Neural progenitor cell (in vitro differentiated cells): ENCODE data around the gene SSR2. TPM values are rescaled to one million over a fixed set of nuclear protein-coding genes. Genes with fewer than 3 reads are reported as not detected.

Experiments used
- DNase-seq: peaks from one replicate; pipeline ENCODE4 v3.0.0-alpha.2; 2016; ENCODE audit warnings: low spot score
- H2AFZ ChIP-seq: fragments of 200-600 bp; sonication (generic); replicated peaks from 2 replicates; pipeline ENCODE4 v1.6.1; 2016; ENCODE audit warnings: antibody characterized with exemption
- H3F3A ChIP-seq: fragments of 200-600 bp; sonication (generic); 2 replicates; pipeline ENCODE4 v1.6.1; 2016; ENCODE audit warnings: antibody characterized with exemption, low read depth
- H3K27ac ChIP-seq: fragments of 200-600 bp; sonication (generic); 2 replicates; pipeline ENCODE4 v1.5.1; 2016; ENCODE audit warnings: mild to moderate bottlenecking
- H3K27me3 ChIP-seq: fragments of 200-600 bp; sonication (generic); 2 replicates; pipeline ENCODE4 v1.6.1; 2016; ENCODE audit warnings: mild to moderate bottlenecking, moderate library complexity
- H3K36me3 ChIP-seq: fragments of 200-600 bp; sonication (generic); 2 replicates; pipeline ENCODE4 v1.5.1; 2016
- H3K4me1 ChIP-seq: fragments of 200-600 bp; sonication (generic); 2 replicates; pipeline ENCODE4 v1.6.1; 2016; ENCODE audit warnings: mixed run types
- H3K4me2 ChIP-seq: fragments of 200-600 bp; sonication (generic); 2 replicates; pipeline ENCODE4 v1.6.1; 2016
- H3K4me3 ChIP-seq: fragments of 200-600 bp; sonication (generic); 2 replicates; pipeline ENCODE4 v1.5.1; 2016
- H3K79me2 ChIP-seq: fragments of 200-600 bp; sonication (generic); 2 replicates; pipeline ENCODE4 v1.6.1; 2016; ENCODE audit warnings: low read depth
- H3K9ac ChIP-seq: fragments of 200-600 bp; sonication (generic); 2 replicates; pipeline ENCODE4 v1.6.1; 2016
- H3K9me3 ChIP-seq: fragments of 200-600 bp; sonication (generic); 2 replicates; pipeline ENCODE4 v1.5.1; 2016; ENCODE audit warnings: low read depth
- H4K20me1 ChIP-seq: fragments of 200-600 bp; sonication (generic); 2 replicates; pipeline ENCODE4 v1.6.1; 2016; ENCODE audit warnings: low read depth
- H3K27ac Mint-ChIP-seq: 3 replicates; pipeline ENCODE4 v1.8.0; 2021; ENCODE audit warnings: mixed read lengths
- H3K27me3 Mint-ChIP-seq: 2 replicates; pipeline ENCODE4 v1.8.0; 2022; ENCODE audit warnings: low read depth, mild to moderate bottlenecking, inconsistent platforms, moderate library complexity, mixed read lengths; ENCODE audit not compliant: insufficient read depth
- H3K36me3 Mint-ChIP-seq: 3 replicates; pipeline ENCODE4 v1.8.0; 2021; ENCODE audit warnings: mixed read lengths
- H3K4me1 Mint-ChIP-seq: 3 replicates; pipeline ENCODE4 v1.8.0; 2021; ENCODE audit warnings: mixed read lengths
- H3K4me3 Mint-ChIP-seq: 3 replicates; pipeline ENCODE4 v1.8.0; 2021; ENCODE audit warnings: mild to moderate bottlenecking, moderate library complexity, mixed read lengths
- H3K9me3 Mint-ChIP-seq: 3 replicates; pipeline ENCODE4 v1.8.0; 2020; ENCODE audit warnings: mixed read lengths
- EZH2 ChIP-seq: fragments of 200-600 bp; sonication (generic); IDR thresholded peaks from 2 replicates; pipeline ENCODE4 v1.6.1; 2017; ENCODE audit warnings: antibody characterized with exemption, mild to moderate bottlenecking, moderate library complexity
- EZH2phosphoT487 ChIP-seq: fragments of 200-600 bp; sonication (generic); IDR thresholded peaks from 2 replicates; pipeline ENCODE4 v1.6.1; 2017; ENCODE audit warnings: antibody characterized with exemption
- total RNA-seq: library from RNA; depleted of rRNA; stranded (reverse); fragments of >200 nt; gene quantifications from 2 replicates; pipeline ENCODE4 v1.2.3, GENCODE V29; 2015; ENCODE audit warnings: low replicate concordance
- TF ChIP-seq, protein P1 (sequence below): fragments of 200-600 bp; sonication (generic); IDR thresholded peaks from 2 replicates; pipeline ENCODE4 v1.5.1; 2017; ENCODE audit warnings: antibody characterized with exemption, mild to moderate bottlenecking

SSR2 gene
- total RNA-seq, 1 donor from 2014 or later = 293 TPM

DNA sequence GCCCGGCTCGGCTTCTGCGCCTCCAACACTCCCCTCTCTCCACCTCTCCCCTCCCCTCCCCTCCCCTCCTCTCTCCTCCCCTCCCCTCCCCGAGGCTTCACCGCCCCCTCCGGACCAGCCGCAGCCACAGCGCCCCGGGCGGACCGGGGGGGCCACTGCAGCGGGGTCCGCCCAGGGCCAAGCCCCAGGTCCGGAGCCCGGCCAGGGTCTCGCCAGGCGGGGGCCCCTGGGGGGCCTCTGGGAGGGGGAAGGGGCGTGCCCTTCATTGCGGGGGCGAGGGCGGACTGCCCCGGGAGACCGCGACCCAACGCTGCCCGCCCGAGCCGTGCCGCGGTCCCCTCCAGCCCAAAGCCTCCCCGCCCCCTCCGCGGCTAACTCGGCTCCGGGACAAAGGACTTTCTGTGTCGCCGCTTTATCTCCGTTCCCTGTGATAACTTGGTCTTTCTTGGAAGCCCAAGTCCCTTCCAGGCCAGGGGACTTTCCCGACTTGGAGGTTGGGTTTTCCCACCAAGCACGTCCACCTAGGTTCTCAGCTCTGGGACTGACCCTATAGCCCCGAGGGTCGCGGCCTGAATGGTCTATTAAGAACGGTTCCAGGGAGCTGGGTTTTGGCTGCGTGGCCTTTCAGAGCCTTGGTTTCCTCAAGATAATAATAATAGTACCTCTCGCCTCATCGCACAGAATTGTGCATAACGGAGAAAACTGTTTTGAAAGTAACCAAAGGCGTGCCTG, 33.2 kb upstream of the SSR2 start, which contains the start of gene UBQLN4:
TSS of gene UBQLN4 (minus strand) at position 31 of the 732 bp plus-strand sequence. CDS start 97 bp downstream, outside the sequence.
- Histone ChIP-seq H3F3A (peaks cover 13% of the 10 kb centered on the region), H3K4me3 (peak within 1 kb of the TSS; percentile 90), H2AFZ (peak within 1 kb of the TSS; percentile 94), H3K27me3 (no peaks in the 10 kb centered on the region), H3K4me1 (peaks cover 5% of the 10 kb centered on the region), H3K79me2 (peaks cover 52% of the 10 kb centered on the region), H3K9ac (peak within 1 kb of the TSS; percentile 86), H4K20me1 (peaks cover 22% of the 10 kb centered on the region), H3K36me3 (no peaks in the 10 kb centered on the region), H3K4me2 (peak within 1 kb of the TSS; percentile 88), H3K27ac (peak within 1 kb of the TSS; percentile 92), H3K9me3 (no peaks in the 10 kb centered on the region)
- Mint-ChIP-seq H3K4me3 (peak within 1 kb of the TSS; percentile 98), H3K9me3 (no peaks in the 10 kb centered on the region), H3K27ac (peak within 1 kb of the TSS; percentile 99), H3K27me3 (peaks cover 17% of the 10 kb centered on the region), H3K36me3 (peaks cover 25% of the 10 kb centered on the region), H3K4me1 (peaks cover 23% of the 10 kb centered on the region)
- TF ChIP-seq EZH2phosphoT487 = no peak
- TF ChIP-seq, protein P1, sequence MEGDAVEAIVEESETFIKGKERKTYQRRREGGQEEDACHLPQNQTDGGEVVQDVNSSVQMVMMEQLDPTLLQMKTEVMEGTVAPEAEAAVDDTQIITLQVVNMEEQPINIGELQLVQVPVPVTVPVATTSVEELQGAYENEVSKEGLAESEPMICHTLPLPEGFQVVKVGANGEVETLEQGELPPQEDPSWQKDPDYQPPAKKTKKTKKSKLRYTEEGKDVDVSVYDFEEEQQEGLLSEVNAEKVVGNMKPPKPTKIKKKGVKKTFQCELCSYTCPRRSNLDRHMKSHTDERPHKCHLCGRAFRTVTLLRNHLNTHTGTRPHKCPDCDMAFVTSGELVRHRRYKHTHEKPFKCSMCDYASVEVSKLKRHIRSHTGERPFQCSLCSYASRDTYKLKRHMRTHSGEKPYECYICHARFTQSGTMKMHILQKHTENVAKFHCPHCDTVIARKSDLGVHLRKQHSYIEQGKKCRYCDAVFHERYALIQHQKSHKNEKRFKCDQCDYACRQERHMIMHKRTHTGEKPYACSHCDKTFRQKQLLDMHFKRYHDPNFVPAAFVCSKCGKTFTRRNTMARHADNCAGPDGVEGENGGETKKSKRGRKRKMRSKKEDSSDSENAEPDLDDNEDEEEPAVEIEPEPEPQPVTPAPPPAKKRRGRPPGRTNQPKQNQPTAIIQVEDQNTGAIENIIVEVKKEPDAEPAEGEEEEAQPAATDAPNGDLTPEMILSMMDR = peak; percentile 57
- peak; percentile 96 for DNase-seq

DNA sequence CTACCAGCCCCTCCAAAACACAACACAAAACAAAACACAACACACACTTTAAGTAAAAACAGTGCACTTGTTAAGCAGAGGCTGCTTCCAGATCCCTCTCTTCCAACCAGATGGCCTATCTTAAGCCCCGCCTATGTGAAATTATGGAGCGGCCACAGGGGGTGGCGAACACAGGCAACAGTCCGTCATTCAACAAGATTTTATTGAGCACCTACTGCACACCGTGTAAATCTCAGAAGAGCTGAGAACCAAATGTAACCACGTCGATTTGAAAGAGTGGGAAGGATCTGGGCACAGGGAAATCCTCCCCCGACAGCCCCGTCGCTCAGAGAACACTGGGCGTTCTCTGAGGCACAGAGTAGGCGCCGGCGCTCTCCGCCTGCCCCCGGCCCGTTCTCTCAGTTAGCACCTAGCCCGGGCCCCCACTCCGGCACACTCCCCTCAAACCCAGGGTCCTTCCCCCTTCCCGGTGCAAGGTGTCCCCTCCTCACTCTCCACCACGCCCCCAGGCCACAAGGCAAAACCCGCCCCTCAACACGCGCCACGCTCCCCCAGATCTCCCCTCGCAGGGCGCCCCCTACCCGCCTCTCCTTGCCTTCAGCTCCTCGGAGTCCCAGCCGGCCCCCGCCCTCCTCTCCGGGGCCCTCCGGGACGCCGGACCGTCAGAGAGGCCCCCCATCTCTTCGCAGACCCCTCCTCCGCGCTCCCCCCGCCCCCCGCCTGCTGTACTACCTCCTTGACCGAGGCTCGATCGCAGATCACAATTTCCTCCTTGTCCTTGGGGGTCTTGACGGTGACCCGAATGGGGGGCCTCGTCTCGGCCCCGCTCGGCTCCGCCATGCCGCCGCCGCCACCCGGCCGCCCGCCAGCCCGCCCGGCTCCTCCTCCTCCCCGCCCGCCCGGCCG, 32.4 kb upstream of the SSR2 start:
- peak overlapping the region; percentile 47 for H2AFZ ChIP-seq
- peaks cover 22% of the 10 kb centered on the region for H4K20me1 ChIP-seq
- H3K4me1 ChIP-seq = peaks cover 5% of the 10 kb centered on the region
- peak overlapping the region; percentile 64 for H3K4me2 ChIP-seq
- H3K27ac Mint-ChIP-seq = peak overlapping the region; percentile 97
- no peak overlapping the region for H3K9ac ChIP-seq
- H3K4me3 ChIP-seq = peak overlapping the region; percentile 90
- H3K4me1 Mint-ChIP-seq = peaks cover 23% of the 10 kb centered on the region
- TF ChIP-seq, protein P1 = peak; percentile 55
- TF ChIP-seq EZH2phosphoT487 (no peak), EZH2 (no peak)
- no peaks in the 10 kb centered on the region for H3K9me3 Mint-ChIP-seq
- peak; percentile 94 for DNase-seq
- peak overlapping the region; percentile 98 for H3K4me3 Mint-ChIP-seq
- peaks cover 23% of the 10 kb centered on the region for H3K36me3 Mint-ChIP-seq
- H3K36me3 ChIP-seq = no peaks in the 10 kb centered on the region
- H3K79me2 ChIP-seq = peaks cover 52% of the 10 kb centered on the region
- peaks cover 6% of the 10 kb centered on the region for H3F3A ChIP-seq
- H3K27me3 ChIP-seq = no peaks in the 10 kb centered on the region
- no peak overlapping the region for H3K27ac ChIP-seq
- no peaks in the 10 kb centered on the region for H3K9me3 ChIP-seq
- H3K27me3 Mint-ChIP-seq = peaks cover 17% of the 10 kb centered on the region

DNA sequence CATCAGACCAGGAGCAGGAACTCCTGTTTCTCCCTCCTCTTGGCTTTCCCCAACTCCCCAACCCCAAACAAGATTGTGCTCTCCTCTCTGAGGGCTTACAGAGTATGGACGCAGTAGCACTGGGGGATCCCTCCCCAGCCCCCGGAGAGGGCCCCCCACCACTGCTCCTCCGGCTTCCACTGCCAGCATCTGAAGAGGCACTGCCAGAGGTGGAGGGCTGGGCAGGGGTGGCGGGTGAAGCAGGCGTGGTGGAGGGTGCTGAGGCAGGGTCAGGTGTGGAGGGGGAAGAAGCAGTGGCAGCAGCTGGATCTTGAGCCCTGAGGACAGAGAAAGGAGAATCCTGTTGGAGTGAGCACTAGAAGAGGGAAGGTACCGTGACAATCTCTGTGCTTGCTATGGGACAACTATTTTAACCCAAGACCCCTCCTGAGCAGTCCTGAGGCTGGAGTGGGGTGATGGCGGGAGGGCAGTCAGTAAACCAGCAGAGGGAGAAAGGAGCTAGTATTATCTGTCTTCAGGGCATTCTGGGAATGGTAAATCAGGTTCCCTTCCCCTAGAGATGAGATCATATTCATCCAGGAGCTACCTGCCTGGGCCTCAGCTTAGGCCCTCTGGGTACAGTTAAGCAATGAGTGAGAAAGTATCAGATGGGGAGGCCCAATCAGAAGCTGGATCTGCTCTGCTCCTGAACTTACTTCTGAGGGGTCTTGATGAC, 30.4 kb upstream of the SSR2 start:
- Histone ChIP-seq H3K36me3 (no peaks in the 10 kb centered on the region), H4K20me1 (peaks cover 22% of the 10 kb centered on the region), H3K79me2 (peaks cover 36% of the 10 kb centered on the region), H3K27me3 (no peaks in the 10 kb centered on the region), H3K9ac (no peak overlapping the region), H3K9me3 (no peaks in the 10 kb centered on the region), H3K27ac (no peak overlapping the region), H2AFZ (no peak overlapping the region), H3F3A (peaks cover 6% of the 10 kb centered on the region), H3K4me3 (no peak overlapping the region), H3K4me2 (no peak overlapping the region), H3K4me1 (peaks cover 5% of the 10 kb centered on the region)
- no peaks in the 10 kb centered on the region for H3K9me3 Mint-ChIP-seq
- no peak overlapping the region for H3K27ac Mint-ChIP-seq
- peak overlapping the region; percentile 71 for H3K4me3 Mint-ChIP-seq
- DNase-seq = no peak
- TF ChIP-seq EZH2 (no peak), EZH2phosphoT487 (no peak)
- TF ChIP-seq, protein P1 = no peak
- peaks cover 18% of the 10 kb centered on the region for H3K36me3 Mint-ChIP-seq
- H3K27me3 Mint-ChIP-seq = peaks cover 17% of the 10 kb centered on the region
- peaks cover 20% of the 10 kb centered on the region for H3K4me1 Mint-ChIP-seq
